ENCODE measurements around the gene SLC2A9. TPM values are rescaled to one million over a fixed set of nuclear protein-coding genes. Genes with fewer than 3 reads are reported as not detected.

SLC2A9 gene
- total RNA-seq, 1 donor from 2014 or later = 1.2 TPM

GRCh38 chr4:10041036-10041435 lies 19.7 kb upstream of the SLC2A9 start:
- Mint-ChIP-seq H3K27ac (no peak overlapping the region), H3K9me3 (peaks cover 7% of the 10 kb centered on the region), H3K4me1 (peaks cover 11% of the 10 kb centered on the region), H3K4me3 (no peak overlapping the region), H3K36me3 (ENCODE audit: low read depth) (peaks cover 8% of the 10 kb centered on the region), H3K27me3 (no peaks in the 10 kb centered on the region)
- DNase-seq (no peak), ATAC-seq (ENCODE audit: low read depth) (no peak)
- TF ChIP-seq CTCF (IDR thresholded peaks at IDR 0.05) = no peak
- CTCF ChIA-PET = no interaction called here
- POLR2A ChIA-PET = no interaction called here
- intact Hi-C loops (cut with micrococcal nuclease) = no loop called here

DNA sequence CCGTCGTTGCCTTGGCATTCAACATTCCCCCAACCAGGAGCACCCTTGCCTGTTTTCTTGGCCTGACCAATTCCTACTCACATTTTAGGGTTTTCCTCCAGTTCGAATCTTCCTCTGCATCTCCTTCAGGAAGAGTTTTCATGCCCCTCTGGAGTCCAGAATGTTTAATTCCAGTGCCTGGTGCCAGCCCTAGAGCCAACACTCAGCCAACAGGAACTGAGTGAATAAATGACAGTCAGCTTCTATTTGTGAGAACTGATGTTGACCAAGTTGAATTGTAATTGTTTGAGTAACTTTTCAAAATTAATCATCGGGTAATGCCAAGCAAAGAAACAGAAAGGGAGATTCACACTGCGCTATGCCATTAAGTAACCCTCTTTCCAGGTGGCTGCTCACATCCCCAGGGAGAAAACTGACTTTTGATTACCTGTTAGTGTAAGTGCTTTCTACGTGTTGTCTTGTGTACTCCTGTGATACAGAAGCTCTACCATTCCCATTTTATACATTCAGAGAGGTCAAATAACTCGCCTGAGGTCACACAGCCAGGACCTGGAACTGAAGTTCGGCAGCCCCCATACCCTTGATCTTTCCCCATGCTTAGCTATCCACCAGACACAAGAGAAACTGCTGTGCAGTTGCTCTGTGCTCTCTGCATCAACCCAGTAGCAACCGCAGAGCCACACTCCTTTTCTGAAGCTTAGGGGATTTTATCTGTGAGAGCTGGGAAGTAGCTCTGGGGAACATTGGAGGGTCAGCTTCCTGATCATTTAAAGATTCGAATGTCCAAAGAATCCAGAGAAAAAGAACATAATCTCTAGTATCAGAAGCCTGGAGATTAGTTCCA lies 19.0 kb upstream of the SLC2A9 start:
- no peak overlapping the region for H3K27ac Mint-ChIP-seq
- intact Hi-C loops (cut with micrococcal nuclease) = no loop called here
- POLR2A ChIA-PET = no interaction called here
- TF ChIP-seq CTCF (IDR thresholded peaks at IDR 0.05) = no peak
- H3K36me3 Mint-ChIP-seq (ENCODE audit: low read depth) = peaks cover 8% of the 10 kb centered on the region
- H3K9me3 Mint-ChIP-seq = peaks cover 7% of the 10 kb centered on the region
- H3K4me3 Mint-ChIP-seq = no peak overlapping the region
- ATAC-seq (ENCODE audit: low read depth) = no peak
- DNase-seq = no peak
- peaks cover 7% of the 10 kb centered on the region for H3K4me1 Mint-ChIP-seq
- no peaks in the 10 kb centered on the region for H3K27me3 Mint-ChIP-seq
- CTCF ChIA-PET = no interaction called here

GRCh38 chr4:10036807-10037342 lies 15.6 kb upstream of the SLC2A9 start:
- no peak for TF ChIP-seq CTCF (IDR thresholded peaks at IDR 0.05)
- Mint-ChIP-seq H3K4me3 (no peak overlapping the region), H3K36me3 (ENCODE audit: low read depth) (no peaks in the 10 kb centered on the region), H3K27ac (no peak overlapping the region), H3K4me1 (peaks cover 12% of the 10 kb centered on the region), H3K9me3 (no peaks in the 10 kb centered on the region), H3K27me3 (no peaks in the 10 kb centered on the region)
- ChIA-PET POLR2A (no interaction called here), CTCF (no interaction called here)
- ATAC-seq (ENCODE audit: low read depth) = no peak
- no peak for DNase-seq
- intact Hi-C loops (cut with micrococcal nuclease) = no loop called here

DNA sequence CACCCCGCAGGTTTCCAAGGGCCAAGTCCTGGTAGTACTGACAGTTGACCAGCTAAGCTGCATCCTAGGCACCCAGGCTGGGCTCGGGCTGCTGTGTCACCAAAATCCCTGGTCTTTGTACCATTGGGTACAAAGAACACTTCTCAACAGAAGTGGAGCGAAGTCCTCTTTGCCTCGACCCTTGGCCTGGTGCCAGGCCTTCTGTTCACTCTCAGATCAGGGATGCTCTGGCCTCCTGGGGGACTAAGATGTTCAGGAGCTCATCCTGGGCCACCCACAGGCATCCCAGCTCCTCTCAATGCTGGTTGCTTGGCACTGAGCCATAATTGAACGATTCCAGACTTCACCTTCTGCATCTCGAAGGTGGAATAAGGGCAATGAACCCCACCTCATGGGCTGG lies 13.8 kb upstream of the SLC2A9 start:
- no peaks in the 10 kb centered on the region for H3K9me3 Mint-ChIP-seq
- DNase-seq = no peak
- no peak overlapping the region for H3K4me3 Mint-ChIP-seq
- H3K36me3 Mint-ChIP-seq (ENCODE audit: low read depth) = no peaks in the 10 kb centered on the region
- ATAC-seq (ENCODE audit: low read depth) = no peak
- peaks cover 12% of the 10 kb centered on the region for H3K4me1 Mint-ChIP-seq
- TF ChIP-seq CTCF (IDR thresholded peaks at IDR 0.05) = no peak
- intact Hi-C loops (cut with micrococcal nuclease) = no loop called here
- ChIA-PET POLR2A (no interaction called here), CTCF (no interaction called here)
- H3K27ac Mint-ChIP-seq = no peak overlapping the region
- no peaks in the 10 kb centered on the region for H3K27me3 Mint-ChIP-seq

DNA sequence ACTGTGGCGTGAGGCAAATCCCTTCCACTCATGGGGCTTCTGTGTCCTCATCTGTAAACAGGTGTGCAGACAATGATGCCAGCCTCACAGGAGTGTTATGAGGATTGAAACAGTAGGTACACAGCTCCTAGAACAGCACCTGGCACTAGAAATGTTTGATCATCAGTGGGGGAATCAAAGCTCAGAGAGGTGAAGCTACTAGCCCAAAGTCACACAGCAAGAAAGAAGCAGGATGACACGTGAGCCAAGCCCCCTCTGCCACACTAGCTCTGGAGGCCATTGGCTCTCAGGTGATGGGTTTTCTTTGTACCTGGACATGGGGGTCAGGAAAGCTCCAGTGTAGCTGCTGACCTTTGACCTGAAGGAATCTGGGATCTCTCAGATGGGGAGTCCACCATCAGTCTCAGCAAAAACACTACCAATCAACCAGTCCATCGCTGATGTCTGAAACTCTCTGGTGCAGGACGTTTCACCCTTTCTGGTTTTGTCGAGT lies 13.4 kb upstream of the SLC2A9 start:
- no peak overlapping the region for H3K27ac Mint-ChIP-seq
- H3K4me3 Mint-ChIP-seq = no peak overlapping the region
- no peaks in the 10 kb centered on the region for H3K9me3 Mint-ChIP-seq
- H3K4me1 Mint-ChIP-seq = peaks cover 12% of the 10 kb centered on the region
- DNase-seq (no peak), ATAC-seq (ENCODE audit: low read depth) (no peak)
- H3K27me3 Mint-ChIP-seq = no peaks in the 10 kb centered on the region
- no peak for TF ChIP-seq CTCF (IDR thresholded peaks at IDR 0.05)
- CTCF ChIA-PET = no interaction called here
- H3K36me3 Mint-ChIP-seq (ENCODE audit: low read depth) = no peaks in the 10 kb centered on the region
- intact Hi-C loops (cut with micrococcal nuclease) = no loop called here
- POLR2A ChIA-PET = interaction anchor here (1.2 kb wide), 1 partner anchor 14 kb away, joined by 6 read pairs; no protein-coding TSS in a partner anchor
